ENCODE results near the gene CNDP1. TPM values are rescaled to one million over a fixed set of nuclear protein-coding genes. Genes with fewer than 3 reads are reported as not detected.
A peak's percentile ranks its signal among the peaks of the same experiment; 100 is the strongest.

The CNDP1 gene
- total RNA-seq, 1 donor from 2014 or later = not detected

DNA sequence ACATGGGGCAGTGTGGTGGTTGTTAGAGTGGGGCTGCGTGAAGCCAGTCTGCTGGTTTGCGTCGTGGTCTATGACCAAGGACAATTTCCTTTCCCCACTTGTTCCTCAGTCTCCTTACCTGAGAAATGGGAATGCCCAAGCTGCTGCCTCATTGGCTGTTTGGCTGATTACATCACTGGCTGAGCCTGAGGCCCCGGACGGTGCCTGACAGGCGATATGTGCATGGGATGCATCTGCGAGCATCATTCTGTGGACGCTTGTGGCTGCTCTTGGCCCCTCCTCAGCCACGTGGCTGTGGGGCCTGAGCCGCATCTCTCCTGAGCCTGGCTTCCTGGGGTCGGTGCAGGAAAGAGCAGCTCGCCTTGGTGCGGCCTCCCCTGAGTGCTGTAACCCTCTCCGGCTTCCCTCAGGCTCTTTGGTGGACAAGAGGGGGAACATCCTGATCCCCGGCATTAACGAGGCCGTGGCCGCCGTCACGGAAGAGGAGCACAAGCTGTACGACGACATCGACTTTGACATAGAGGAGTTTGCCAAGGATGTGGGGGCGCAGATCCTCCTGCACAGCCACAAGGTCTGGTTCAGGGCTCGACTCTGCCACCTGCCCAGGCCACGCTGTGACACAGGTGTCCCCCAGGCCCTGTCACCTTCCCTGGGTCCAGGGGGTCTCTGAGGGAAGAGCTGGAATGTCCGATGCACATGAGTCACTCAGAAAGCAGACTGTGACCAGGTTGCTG, 21.0 kb upstream of the CNDP1 start:
- Histone ChIP-seq H3K27me3 (no peaks in the 10 kb centered on the region), H4K20me1 (ENCODE audit: low read depth) (no peaks in the 10 kb centered on the region), H3K9ac (no peak overlapping the region), H3K79me2 (ENCODE audit: low read depth) (no peaks in the 10 kb centered on the region), H3K4me3 (no peak overlapping the region), H3K4me1 (no peaks in the 10 kb centered on the region), H3K27ac (no peak overlapping the region), H2AFZ (replicated peaks) (no peak overlapping the region), H3K36me3 (no peaks in the 10 kb centered on the region), H3K9me3 (ENCODE audit: low read depth) (no peaks in the 10 kb centered on the region), H3F3A (ENCODE audit: low read depth) (no peaks in the 10 kb centered on the region), H3K4me2 (no peak overlapping the region)
- DNase-seq (ENCODE audit: low spot score) = no peak
- Mint-ChIP-seq H3K4me3 (no peak overlapping the region), H3K36me3 (peaks cover 38% of the 10 kb centered on the region), H3K9me3 (no peaks in the 10 kb centered on the region), H3K27ac (peak overlapping the region; percentile 13), H3K4me1 (no peaks in the 10 kb centered on the region), H3K27me3 (ENCODE audit: insufficient read depth, low read depth) (no peaks in the 10 kb centered on the region)
- no peak for TF ChIP-seq EZH2phosphoT487 (IDR thresholded peaks at IDR 0.05)

DNA sequence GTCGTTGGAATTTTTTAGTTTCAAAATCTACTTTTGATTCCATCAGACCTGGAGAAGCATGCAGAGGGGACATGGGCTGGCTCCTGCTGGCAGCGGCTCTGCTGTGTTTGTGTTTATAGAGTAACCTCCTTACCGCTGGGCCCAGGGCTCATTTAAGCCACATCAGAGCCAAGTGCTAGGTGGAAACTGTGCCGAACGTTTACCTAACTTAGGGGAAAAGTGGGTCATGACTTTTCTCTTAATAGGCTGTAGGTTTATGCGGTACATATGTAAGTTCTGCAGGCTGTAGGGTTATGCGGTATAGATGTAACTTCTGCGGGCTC, 20.5 kb upstream of the CNDP1 start:
- no peak overlapping the region for H3K4me2 ChIP-seq
- H3K4me3 Mint-ChIP-seq = no peak overlapping the region
- H4K20me1 ChIP-seq (ENCODE audit: low read depth) = no peaks in the 10 kb centered on the region
- H2AFZ ChIP-seq (replicated peaks) = no peak overlapping the region
- H3K4me1 Mint-ChIP-seq = no peaks in the 10 kb centered on the region
- no peak overlapping the region for H3K27ac Mint-ChIP-seq
- H3F3A ChIP-seq (ENCODE audit: low read depth) = no peaks in the 10 kb centered on the region
- H3K79me2 ChIP-seq (ENCODE audit: low read depth) = no peaks in the 10 kb centered on the region
- H3K36me3 ChIP-seq = no peaks in the 10 kb centered on the region
- H3K27me3 ChIP-seq = no peaks in the 10 kb centered on the region
- H3K27me3 Mint-ChIP-seq (ENCODE audit: insufficient read depth, low read depth) = no peaks in the 10 kb centered on the region
- H3K9ac ChIP-seq = no peak overlapping the region
- H3K36me3 Mint-ChIP-seq = peaks cover 43% of the 10 kb centered on the region
- TF ChIP-seq EZH2 (IDR thresholded peaks at IDR 0.05) (no peak), EZH2phosphoT487 (IDR thresholded peaks at IDR 0.05) (no peak)
- TF ChIP-seq, protein P1, sequence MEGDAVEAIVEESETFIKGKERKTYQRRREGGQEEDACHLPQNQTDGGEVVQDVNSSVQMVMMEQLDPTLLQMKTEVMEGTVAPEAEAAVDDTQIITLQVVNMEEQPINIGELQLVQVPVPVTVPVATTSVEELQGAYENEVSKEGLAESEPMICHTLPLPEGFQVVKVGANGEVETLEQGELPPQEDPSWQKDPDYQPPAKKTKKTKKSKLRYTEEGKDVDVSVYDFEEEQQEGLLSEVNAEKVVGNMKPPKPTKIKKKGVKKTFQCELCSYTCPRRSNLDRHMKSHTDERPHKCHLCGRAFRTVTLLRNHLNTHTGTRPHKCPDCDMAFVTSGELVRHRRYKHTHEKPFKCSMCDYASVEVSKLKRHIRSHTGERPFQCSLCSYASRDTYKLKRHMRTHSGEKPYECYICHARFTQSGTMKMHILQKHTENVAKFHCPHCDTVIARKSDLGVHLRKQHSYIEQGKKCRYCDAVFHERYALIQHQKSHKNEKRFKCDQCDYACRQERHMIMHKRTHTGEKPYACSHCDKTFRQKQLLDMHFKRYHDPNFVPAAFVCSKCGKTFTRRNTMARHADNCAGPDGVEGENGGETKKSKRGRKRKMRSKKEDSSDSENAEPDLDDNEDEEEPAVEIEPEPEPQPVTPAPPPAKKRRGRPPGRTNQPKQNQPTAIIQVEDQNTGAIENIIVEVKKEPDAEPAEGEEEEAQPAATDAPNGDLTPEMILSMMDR (IDR thresholded peaks at IDR 0.05) = no peak
- no peaks in the 10 kb centered on the region for H3K9me3 Mint-ChIP-seq
- no peak overlapping the region for H3K27ac ChIP-seq
- DNase-seq (ENCODE audit: low spot score) = no peak
- H3K4me3 ChIP-seq = no peak overlapping the region
- no peaks in the 10 kb centered on the region for H3K9me3 ChIP-seq (ENCODE audit: low read depth)
- H3K4me1 ChIP-seq = no peaks in the 10 kb centered on the region

DNA sequence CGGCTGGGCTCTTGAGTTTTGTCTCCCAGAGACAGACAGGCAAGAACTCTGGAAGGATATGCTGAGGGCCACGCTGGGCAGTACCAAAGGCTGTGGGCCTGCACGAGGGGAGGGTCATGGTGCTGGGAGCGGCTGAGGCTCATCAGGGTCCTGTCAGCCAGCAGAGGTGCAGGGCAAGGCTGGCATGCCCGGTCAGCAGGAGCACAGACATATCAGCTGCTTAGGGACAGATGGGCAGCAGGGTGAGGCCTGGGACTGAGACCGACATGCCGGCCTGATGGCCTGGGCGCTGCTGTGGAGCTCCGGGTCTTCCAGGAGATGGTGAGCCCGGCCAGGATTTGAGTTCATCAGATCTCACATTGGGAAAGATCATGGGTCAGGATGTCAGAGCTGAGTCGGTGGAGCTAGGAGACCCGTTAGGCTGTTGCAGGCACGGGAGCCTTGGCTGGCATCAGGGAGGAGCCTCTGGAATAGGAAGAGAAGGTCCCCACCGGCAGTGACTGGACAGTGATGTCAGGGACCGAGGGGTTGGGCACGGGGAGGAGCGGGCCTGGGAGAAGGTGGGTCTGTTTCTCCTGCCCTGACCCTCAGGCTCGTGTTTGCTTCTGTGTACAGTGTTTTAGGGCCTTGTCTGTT, 19.3 kb upstream of the CNDP1 start:
- Histone ChIP-seq H2AFZ (replicated peaks) (no peak overlapping the region), H4K20me1 (ENCODE audit: low read depth) (no peaks in the 10 kb centered on the region), H3K27me3 (no peaks in the 10 kb centered on the region), H3K4me3 (no peak overlapping the region), H3F3A (ENCODE audit: low read depth) (no peaks in the 10 kb centered on the region), H3K4me1 (no peaks in the 10 kb centered on the region), H3K27ac (no peak overlapping the region), H3K4me2 (no peak overlapping the region), H3K9me3 (ENCODE audit: low read depth) (no peaks in the 10 kb centered on the region), H3K36me3 (no peaks in the 10 kb centered on the region), H3K79me2 (ENCODE audit: low read depth) (no peaks in the 10 kb centered on the region), H3K9ac (no peak overlapping the region)
- Mint-ChIP-seq H3K4me1 (no peaks in the 10 kb centered on the region), H3K27ac (no peak overlapping the region), H3K36me3 (peaks cover 48% of the 10 kb centered on the region), H3K27me3 (ENCODE audit: insufficient read depth, low read depth) (peaks cover 4% of the 10 kb centered on the region), H3K4me3 (no peak overlapping the region), H3K9me3 (no peaks in the 10 kb centered on the region)
- no peak for DNase-seq (ENCODE audit: low spot score)
- TF ChIP-seq, protein P1 (IDR thresholded peaks at IDR 0.05) = no peak
- no peak for TF ChIP-seq EZH2phosphoT487 (IDR thresholded peaks at IDR 0.05)
- no peak for TF ChIP-seq EZH2 (IDR thresholded peaks at IDR 0.05)

DNA sequence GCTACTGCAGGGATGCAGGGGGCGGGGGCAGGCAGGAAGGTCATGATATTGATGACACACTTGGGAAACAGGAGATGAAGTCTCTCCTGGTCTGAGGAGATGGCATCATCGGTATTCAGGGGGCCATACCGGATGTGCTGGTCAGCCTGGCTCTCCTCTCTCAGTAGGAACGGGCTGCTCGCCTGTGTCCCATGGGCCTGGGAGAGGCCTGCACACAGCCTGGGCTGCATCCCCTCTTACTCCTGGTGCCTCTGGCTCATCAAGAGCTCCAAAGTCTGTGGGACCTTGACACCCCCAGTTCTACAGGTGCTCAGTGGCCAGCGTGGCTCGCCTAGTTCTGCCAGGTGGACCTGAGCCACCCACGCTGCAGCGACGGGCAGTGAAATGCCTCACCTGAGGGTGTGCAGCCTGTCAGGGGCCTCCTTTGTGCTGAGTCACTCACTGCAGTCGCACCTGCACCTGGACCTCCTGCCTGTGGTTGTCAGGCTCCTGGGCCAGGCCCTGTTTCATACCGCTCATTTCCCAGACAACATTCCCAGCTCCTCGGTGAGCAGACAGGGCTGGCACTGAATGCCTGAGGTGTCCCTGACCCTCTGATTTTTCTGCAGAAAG, 18.6 kb upstream of the CNDP1 start:
- Histone ChIP-seq H3K36me3 (no peaks in the 10 kb centered on the region), H3K9me3 (ENCODE audit: low read depth) (no peaks in the 10 kb centered on the region), H2AFZ (replicated peaks) (no peak overlapping the region), H3K4me2 (no peak overlapping the region), H3K27me3 (no peaks in the 10 kb centered on the region), H3F3A (ENCODE audit: low read depth) (no peaks in the 10 kb centered on the region), H3K4me1 (no peaks in the 10 kb centered on the region), H4K20me1 (ENCODE audit: low read depth) (no peaks in the 10 kb centered on the region), H3K27ac (no peak overlapping the region), H3K9ac (no peak overlapping the region), H3K4me3 (no peak overlapping the region), H3K79me2 (ENCODE audit: low read depth) (no peaks in the 10 kb centered on the region)
- Mint-ChIP-seq H3K9me3 (no peaks in the 10 kb centered on the region), H3K36me3 (peaks cover 49% of the 10 kb centered on the region), H3K27me3 (ENCODE audit: insufficient read depth, low read depth) (peaks cover 4% of the 10 kb centered on the region), H3K4me3 (no peak overlapping the region), H3K27ac (no peak overlapping the region), H3K4me1 (no peaks in the 10 kb centered on the region)
- TF ChIP-seq EZH2 (IDR thresholded peaks at IDR 0.05) (no peak), EZH2phosphoT487 (IDR thresholded peaks at IDR 0.05) (no peak)
- TF ChIP-seq, protein P1 (IDR thresholded peaks at IDR 0.05) = no peak
- DNase-seq (ENCODE audit: low spot score) = no peak
